Right lobe of liver (tissue), 4 donors: ENCODE results near the gene ADNP2.

Source experiments
- CTCF ChIP-seq, 4 donors: fragments of 200-600 bp in 3 of 4; fragments of 450-650 bp in 1 of 4; IDR thresholded peaks; one replicate each; pipeline versions ENCODE4 v1.5.1 to v1.8.0; 2016 to 2022; ENCODE audit warnings: antibody characterized with exemption in 4 of 4, mild to moderate bottlenecking in 2 of 4
- POLR2A ChIP-seq: fragments of 450-650 bp; IDR thresholded peaks from one replicate; pipeline ENCODE4 v1.6.1; 2017; ENCODE audit warnings: antibody characterized with exemption, mild to moderate bottlenecking
- donor health status: DM: no; HTN: no; CAD: no.
- donor health status: DM: no; HTN: no; CAD: no.
- donor health status: DM: no; HTN: yes; CAD: no.

- TF ChIP-seq CTCF (IDR thresholded peaks at IDR 0.05) (no peak), POLR2A (no peak)
These were observed 36.2 kb downstream of the ADNP2 start for GRCh38 chr18:80145196-80145804.
